Right lobe of liver (tissue), 4 donors: Measurements from ENCODE around the gene ADGRD1.

Experiments used
- CTCF ChIP-seq, 4 donors: fragments of 200-600 bp in 3 of 4; fragments of 450-650 bp in 1 of 4; IDR thresholded peaks; one replicate each; pipeline versions ENCODE4 v1.5.1 to v1.8.0; 2016 to 2022; ENCODE audit warnings: antibody characterized with exemption in 4 of 4, mild to moderate bottlenecking in 2 of 4
- POLR2A ChIP-seq: fragments of 450-650 bp; IDR thresholded peaks from one replicate; pipeline ENCODE4 v1.6.1; 2017; ENCODE audit warnings: antibody characterized with exemption, mild to moderate bottlenecking
- donor health status: DM: no; HTN: no; CAD: no.
- donor health status: DM: no; HTN: no; CAD: no.
- donor health status: DM: no; HTN: yes; CAD: no.

- TF ChIP-seq CTCF (IDR thresholded peaks at IDR 0.05) = no peak
- no peak for TF ChIP-seq POLR2A
Measured at GRCh38 chr12:131061041-131061806, 107.5 kb downstream of the ADGRD1 start.
